ENCODE measurements around the gene HSP90AB1. TPM values are rescaled to one million over a fixed set of nuclear protein-coding genes. Genes with fewer than 3 reads are reported as not detected.
A peak's percentile ranks its signal among the peaks of the same experiment; 100 is the strongest.

Gene HSP90AB1
- total and polyA plus RNA-seq, 2 of the 8 experiments (the other 6 are each of a cell fraction or from before 2014, with no cell fraction given), result 1,564 to 2,297 TPM

GRCh38 chr6:44248579-44248978 lies 1.7 kb downstream of the HSP90AB1 start:
- H3K36me3 ChIP-seq (ENCODE audit: control insufficient read depth in 2 of 4, insufficient read depth in 4 of 4, low read length in 3 of 4), result peaks cover 49 to 58% (median 53%) of the 10 kb centered on the region in 4 experiments
- WGBS, 2 experiments (ENCODE audit: extremely low coverage in 1 of 2, insufficient coverage in 1 of 2, insufficient read length in 1 of 2, insufficient replicate concordance in 2 of 2, low coverage in 1 of 2, low lambda C conversion rate in 2 of 2, missing lambda C conversion rate in 1 of 2), result 62% methylated on average over 1 of the region's 1 CpG; no CpG with 5 or more reads in 1 of the 2 experiments
- H4K91ac ChIP-seq (replicated peaks; ENCODE audit: insufficient read length, low read length), result no peak overlapping the region
- no peak for TF ChIP-seq KDM5A (IDR thresholded peaks at IDR 0.05; ENCODE audit: low read length)
- no peak for TF ChIP-seq FOSL1 (IDR thresholded peaks at IDR 0.05; ENCODE audit: insufficient read depth, low read depth, low read length)
- TF ChIP-seq CEBPB (IDR thresholded peaks at IDR 0.05; ENCODE audit: low read depth, low read length), result no peak

More at GRCh38 chr6:44248579-44248978, 1.7 kb downstream of the HSP90AB1 start:
- ChIA-PET POLR2A (ENCODE audit: partially characterized antibody) (interaction anchor here (0.7 to 18.9 kb wide), 29 partner anchors 9 to 306 kb away, joined by 3 to 581 read pairs (median 6); partner anchors contain the start of genes CAPN11, MYMX, SLC29A1 and SLC35B2), CTCF (ENCODE audit: partially characterized antibody) (interaction anchor here (0.7 to 8.1 kb wide), 7 partner anchors 7 to 150 kb away, joined by 3 to 102 read pairs (median 4); partner anchors contain the start of genes AARS2, MYMX and SLC35B2)
- H2BK20ac ChIP-seq (ENCODE audit: low read length), result no peak overlapping the region
- H3K27me3 ChIP-seq (replicated peaks in 1 of 4; ENCODE audit: control insufficient read depth in 3 of 4, extremely low read depth in 1 of 4, insufficient read depth in 3 of 4, low read length in 3 of 4), result no peaks in the 10 kb centered on the region
- peaks cover 7 to 18% (median 14%) of the 10 kb centered on the region in 4 experiments for H3K4me1 ChIP-seq (replicated peaks in 1 of 4; ENCODE audit: control insufficient read depth in 3 of 4, insufficient read depth in 4 of 4, low read length in 3 of 4)
- DNase-seq (ENCODE audit: low read depth in 1 of 2, low spot score in 2 of 2), result no peak
- peak overlapping the region; percentile 55 to 100 (median 98) for H3K4me3 ChIP-seq (ENCODE audit: extremely low read depth in 1 of 4, insufficient read depth in 2 of 4, low read depth in 3 of 4, low read length in 4 of 4)
- H3K56ac ChIP-seq (replicated peaks; ENCODE audit: insufficient read length, low read depth, low read length), result no peak overlapping the region
- H4K20me1 ChIP-seq (replicated peaks in 1 of 2; ENCODE audit: control insufficient read depth in 1 of 2, insufficient read depth in 2 of 2, low read length in 2 of 2), result peaks cover 35 to 37% of the 10 kb centered on the region in 2 experiments
- H3K4ac ChIP-seq (replicated peaks; ENCODE audit: insufficient read length, low read depth, low read length), result no peak overlapping the region
- no peak overlapping the region for H4K5ac ChIP-seq (ENCODE audit: insufficient read length, low read depth, low read length)
- no peaks in the 10 kb centered on the region for H3K9me3 ChIP-seq (ENCODE audit: insufficient read depth in 2 of 2, low read depth in 1 of 2, low read length in 1 of 2)
- H2BK5ac ChIP-seq (ENCODE audit: low read depth, low read length), result no peak overlapping the region
- H3K9ac ChIP-seq (replicated peaks in 1 of 4; ENCODE audit: extremely low read depth in 1 of 4, low read depth in 3 of 4, low read length in 3 of 4), result peak overlapping the region in 2 of 4 experiments; percentile 86 to 96; a peak in 5 of 7 replicates
- H3K79me1 ChIP-seq (ENCODE audit: low read depth, low read length), result no peaks in the 10 kb centered on the region; the same call in 1 of the 2 replicates
- peaks cover 27 to 50% of the 10 kb centered on the region in 2 experiments for H3K79me2 ChIP-seq (ENCODE audit: control insufficient read depth in 1 of 2, insufficient read depth in 2 of 2, low read length in 2 of 2)
- no peak overlapping the region for H3K23ac ChIP-seq (ENCODE audit: insufficient read length)
- FAIRE-seq, result no peak
- H3K4me2 ChIP-seq (ENCODE audit: insufficient read depth in 1 of 2, low read depth in 2 of 2, low read length in 2 of 2), result peak overlapping the region; percentile 65 to 96
- H2BK12ac ChIP-seq (ENCODE audit: low read depth, low read length), result no peak overlapping the region
- H3K27ac ChIP-seq (ENCODE audit: low read depth, low read length), result no peak overlapping the region
- H3K23me2 ChIP-seq (ENCODE audit: low read depth, low read length), result peaks cover 12% of the 10 kb centered on the region
- H4K8ac ChIP-seq (ENCODE audit: extremely low read depth, insufficient read depth, low read length), result no peak overlapping the region
- H2AK5ac ChIP-seq (ENCODE audit: low read depth, low read length), result no peak overlapping the region
- H2BK15ac ChIP-seq (ENCODE audit: low read length), result no peak overlapping the region
- H3K18ac ChIP-seq (ENCODE audit: extremely low read depth, low read length), result no peak overlapping the region
- H3K14ac ChIP-seq (ENCODE audit: insufficient read length), result no peak overlapping the region
- H2AFZ ChIP-seq (ENCODE audit: low read length), result no peak overlapping the region
- H2BK120ac ChIP-seq (replicated peaks; ENCODE audit: low read depth, low read length), result no peak overlapping the region
